ENCODE data around the gene ANXA8L1. TPM values are rescaled to one million over a fixed set of nuclear protein-coding genes. Genes with fewer than 3 reads are reported as not detected.

Gene ANXA8L1
- total RNA-seq, result 4.2 and 5.3 TPM in 2 replicates

GRCh38 chr10:46375406-46375805, at the start of gene ANXA8L1:
Gene ANXA8L1 (plus strand): TSS chr10:46375776. CDS start chr10:46375852, 76 bp downstream.

Other genes starting within 250 kb of the ANXA8L1 start
- gene ANTXRL, start 88.8 kb upstream of the ANXA8L1 start, total RNA-seq, result not detected in 2 replicates
- gene NPY4R, start 90.2 kb downstream of the ANXA8L1 start, total RNA-seq, result 0.13 and 2.4 TPM in 2 replicates
- 7.5 and 13.3 TPM in 2 replicates for gene GPRIN2, start 180.9 kb downstream of the ANXA8L1 start, total RNA-seq
- 0.16 and 0.89 TPM in 2 replicates for gene SYT15, start 203.4 kb downstream of the ANXA8L1 start, total RNA-seq